T-helper 2 cell (primary cell): Measurements from ENCODE around the gene KIAA1191.
"Not testable (repeated sequence)": the region's sequence is repeated elsewhere in the genome, so short reads cannot be mapped to it uniquely, and the experiment has no call there.

Experiments
- DNase-seq, 5 experiments: peaks; one replicate each; pipeline versions ENCODE4 v3.0.0 to v3.0.0-alpha.2; 2012 to 2022

Gene KIAA1191

DNA sequence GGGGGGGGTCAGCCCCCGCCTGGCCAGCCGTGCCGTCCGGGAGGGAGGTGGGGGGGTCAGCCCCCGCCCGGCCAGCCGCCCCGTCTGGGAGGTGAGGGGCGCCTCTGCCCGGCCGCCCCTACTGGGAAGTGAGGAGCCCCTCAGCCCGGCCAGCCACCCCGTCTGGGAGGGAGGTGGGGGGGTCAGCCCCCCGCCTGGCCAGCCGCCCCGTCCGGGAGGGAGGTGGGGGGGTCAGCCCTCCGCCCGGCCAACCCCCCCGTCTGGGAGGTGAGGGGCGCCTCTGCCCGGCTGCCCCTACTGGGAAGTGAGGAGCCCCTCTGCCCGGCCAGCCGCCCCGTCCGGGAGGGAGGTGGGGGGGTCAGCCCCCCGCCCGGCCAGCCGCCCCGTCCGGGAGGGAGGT, 56.2 kb downstream of the KIAA1191 start:
- DNase-seq, result not testable (repeated sequence)
